Iris pigment epithelial cell (primary cell): Measurements from ENCODE around the gene FAM83C.
"Not testable (repeated sequence)": the region's sequence is repeated elsewhere in the genome, so short reads cannot be mapped to it uniquely, and the experiment has no call there.

Source experiments
- DNase-seq: peaks from one replicate; pipeline ENCODE4 v3.0.0-alpha.2; 2011; ENCODE audit warnings: low read depth

FAM83C gene

GRCh38 chr20:35264755-35265154 lies 27.5 kb downstream of the FAM83C start:
- DNase-seq = peak; percentile 47

GRCh38 chr20:35263532-35264341 lies 28.5 kb downstream of the FAM83C start:
- no peak for DNase-seq

DNA sequence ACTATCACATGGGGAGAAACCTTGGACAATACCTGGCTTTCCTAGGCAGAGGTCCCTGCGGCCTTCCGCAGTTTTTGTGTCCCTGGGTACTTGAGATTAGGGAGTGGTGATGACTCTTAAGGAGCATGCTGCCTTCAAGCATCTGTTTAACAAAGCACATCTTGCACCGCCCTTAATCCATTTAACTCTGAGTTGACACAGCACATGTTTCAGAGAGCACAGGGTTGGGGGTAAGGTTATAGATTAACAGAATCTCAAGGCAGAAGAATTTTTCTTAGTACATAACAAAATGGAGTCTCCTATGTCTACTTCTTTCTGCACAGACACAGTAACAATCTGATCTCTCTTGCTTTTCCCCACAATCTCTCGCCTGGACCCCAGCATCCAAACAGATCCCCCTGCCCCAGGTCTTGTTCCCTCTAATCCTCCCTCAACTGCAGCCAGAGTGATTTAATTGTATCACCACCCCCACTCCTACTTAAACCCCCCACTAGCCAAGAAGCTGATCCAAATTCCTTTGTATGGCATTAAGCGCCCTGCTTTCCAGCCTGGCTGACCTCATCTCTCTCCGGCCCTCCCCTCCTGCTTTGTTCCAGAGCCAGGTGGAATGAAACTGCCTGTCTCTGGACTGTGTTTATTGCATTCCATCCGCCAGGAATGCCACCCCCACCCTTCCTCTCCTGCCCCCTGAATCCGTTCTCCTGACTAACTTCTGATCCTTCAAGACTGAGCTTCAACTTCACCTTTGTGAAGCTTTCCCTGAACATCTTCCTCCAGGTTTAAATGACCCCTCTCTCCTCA lies 29.3 kb downstream of the FAM83C start:
- DNase-seq = peak; percentile 57

GRCh38 chr20:35262321-35262720 lies 29.9 kb downstream of the FAM83C start:
- DNase-seq = not testable (repeated sequence)

GRCh38 chr20:35260426-35260825 lies 31.8 kb downstream of the FAM83C start:
- no peak for DNase-seq

DNA sequence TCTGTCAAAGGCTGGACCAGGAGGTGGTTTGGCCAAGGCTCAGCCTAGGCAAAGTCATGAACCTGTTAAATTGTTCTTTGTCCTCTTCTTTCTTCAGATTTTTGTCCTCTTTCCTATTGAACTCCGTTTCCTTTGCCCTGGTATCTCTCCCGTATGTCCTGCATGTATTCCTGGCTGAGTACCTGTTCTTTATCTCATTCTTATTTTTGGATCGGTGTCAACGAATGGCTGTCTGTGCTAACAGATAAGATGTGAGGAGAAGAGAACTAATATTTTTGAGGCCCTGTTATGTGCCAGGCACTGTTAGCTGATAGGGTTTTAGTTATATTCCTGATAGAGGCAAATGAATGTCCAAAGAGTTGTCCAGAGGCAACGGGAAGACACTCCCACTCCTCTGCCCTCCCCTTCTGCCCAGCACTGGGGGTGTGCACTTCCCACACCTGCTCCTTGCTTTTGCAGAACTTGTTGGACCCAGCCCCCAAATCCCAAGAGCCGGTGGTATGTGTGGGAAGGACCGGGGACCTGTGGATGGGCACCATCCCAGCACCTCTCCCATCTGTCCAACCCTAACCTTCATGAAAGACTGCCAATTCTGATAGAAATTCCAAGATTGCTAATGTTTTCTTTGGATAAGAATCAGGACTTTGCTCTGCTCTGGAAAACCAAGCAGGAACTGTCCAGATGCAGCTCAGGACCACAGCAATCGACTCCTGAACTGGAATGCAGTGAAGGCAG lies 34.9 kb downstream of the FAM83C start:
- no peak for DNase-seq

GRCh38 chr20:35254448-35254999 lies 37.7 kb downstream of the FAM83C start:
- DNase-seq = no peak

DNA sequence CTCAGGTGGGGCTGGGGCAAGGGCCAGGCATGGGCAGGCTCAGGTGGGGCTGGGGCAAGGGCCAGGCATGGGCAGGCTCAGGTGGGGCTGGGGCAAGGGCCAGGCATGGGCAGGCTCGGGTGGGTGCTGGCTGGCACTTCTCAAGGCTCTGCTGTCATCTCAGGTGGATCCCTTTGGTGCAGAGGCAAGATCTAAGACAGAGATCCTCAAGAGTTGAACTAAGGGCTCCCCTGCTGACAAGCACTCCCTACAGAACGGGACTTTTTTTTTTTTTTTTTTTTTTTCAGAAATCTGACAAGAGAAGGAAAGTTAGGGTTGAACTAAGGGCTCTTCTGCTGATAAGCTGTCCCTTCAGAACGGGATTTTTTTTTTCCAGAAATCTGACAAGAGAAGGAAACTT lies 39.2 kb downstream of the FAM83C start:
- DNase-seq = no peak

DNA sequence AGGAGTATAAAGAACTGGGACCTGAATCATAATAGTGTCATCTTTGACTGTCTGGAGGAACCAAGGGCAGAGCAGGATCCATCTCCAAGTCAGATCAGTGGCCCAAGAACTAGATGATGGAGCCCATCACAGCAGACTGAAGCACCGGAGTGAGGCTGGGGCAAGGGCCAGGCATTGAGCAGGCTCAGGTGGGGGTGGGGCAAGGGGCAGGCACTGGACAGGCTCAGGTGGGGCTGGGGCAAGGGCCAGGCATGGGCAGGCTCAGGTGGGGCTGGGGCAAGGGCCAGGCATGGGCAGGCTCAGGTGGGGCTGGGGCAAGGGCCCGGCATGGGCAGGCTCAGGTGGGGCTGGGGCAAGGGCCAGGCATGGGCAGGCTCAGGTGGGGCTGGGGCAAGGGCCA lies 39.6 kb downstream of the FAM83C start:
- DNase-seq = not testable (repeated sequence)

DNA sequence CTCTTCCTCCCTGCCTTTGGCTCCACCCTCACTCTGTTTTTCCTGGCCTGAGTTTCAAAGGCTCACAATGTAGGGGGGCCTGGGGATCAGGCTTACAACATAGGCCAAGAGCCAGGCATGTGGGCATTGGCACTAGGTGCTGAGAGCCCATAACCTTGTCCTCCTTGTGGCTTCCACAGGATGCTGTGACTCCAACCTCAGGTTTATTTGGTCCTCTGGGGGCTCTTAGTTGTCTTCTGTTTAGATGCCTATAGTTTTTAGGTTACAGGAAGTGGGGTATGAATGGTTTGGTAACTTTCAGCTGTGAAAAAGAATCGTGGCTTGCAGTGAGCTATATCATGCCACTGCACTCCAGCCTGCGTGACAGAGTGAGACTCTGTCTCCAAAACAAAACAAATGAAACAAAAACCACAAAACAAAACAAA lies 40.2 kb downstream of the FAM83C start:
- DNase-seq = no peak

DNA sequence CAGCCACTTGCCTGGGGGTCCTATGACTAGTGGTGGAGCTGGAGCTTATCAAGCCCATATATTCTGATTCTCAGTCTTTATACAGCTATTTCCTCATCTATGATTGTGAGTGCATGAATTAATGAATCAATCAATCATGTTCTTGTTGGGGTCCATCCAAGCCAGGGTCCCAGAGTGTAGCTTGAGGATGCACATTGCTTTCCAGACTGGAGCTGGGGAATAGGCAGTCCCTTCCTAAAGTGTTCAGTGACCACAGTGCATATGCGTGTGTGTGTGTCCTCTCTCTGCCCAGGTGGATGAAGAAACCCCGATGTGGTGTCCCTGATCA lies 40.6 kb downstream of the FAM83C start:
- no peak for DNase-seq

GRCh38 chr20:35248641-35249475 lies 43.4 kb downstream of the FAM83C start:
- DNase-seq = no peak

DNA sequence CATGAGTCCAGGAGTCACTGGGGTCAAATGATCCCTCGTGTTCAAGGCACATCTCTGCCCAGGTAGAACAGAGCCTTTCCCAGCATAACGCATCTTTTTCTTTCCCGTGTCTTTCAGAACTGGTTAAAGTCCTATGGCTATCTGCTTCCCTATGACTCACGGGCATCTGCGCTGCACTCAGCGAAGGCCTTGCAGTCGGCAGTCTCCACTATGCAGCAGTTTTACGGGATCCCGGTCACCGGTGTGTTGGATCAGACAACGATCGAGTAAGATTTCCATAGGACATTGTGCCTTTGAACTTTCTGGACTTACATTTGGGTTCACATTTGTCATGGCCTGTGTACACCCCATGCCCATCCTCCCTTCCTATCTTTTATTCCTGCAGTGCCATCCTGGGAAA lies 45.5 kb downstream of the FAM83C start:
- DNase-seq = no peak

GRCh38 chr20:35243986-35244385 lies 48.2 kb downstream of the FAM83C start:
- DNase-seq = no peak

DNA sequence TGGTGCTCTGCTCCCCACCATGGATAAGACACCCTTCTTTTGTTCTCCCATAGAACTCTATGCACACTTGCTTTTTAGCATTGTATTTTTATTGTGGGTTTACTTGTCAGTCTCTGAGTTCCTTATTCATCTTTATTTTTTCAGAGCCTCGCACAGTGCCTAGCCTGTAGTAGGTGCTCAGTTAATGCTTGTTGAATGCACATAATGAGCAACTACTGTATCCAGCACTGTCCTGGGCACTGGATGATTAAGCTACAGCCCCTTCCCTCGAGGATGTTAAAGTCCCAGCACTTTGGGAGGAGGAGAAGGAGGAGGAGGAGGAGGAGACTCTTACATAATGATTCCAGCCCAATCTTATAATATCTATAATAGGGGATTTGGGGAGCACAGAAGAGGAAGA lies 48.9 kb downstream of the FAM83C start:
- DNase-seq = no peak

GRCh38 chr20:35240811-35241293 lies 51.4 kb downstream of the FAM83C start:
- no peak for DNase-seq

- no peak for DNase-seq
These were observed 52.0 kb downstream of the FAM83C start for GRCh38 chr20:35240083-35240810.

GRCh38 chr20:35238735-35239134 lies 53.5 kb downstream of the FAM83C start:
- no peak for DNase-seq

- DNase-seq = no peak
These were observed 54.1 kb downstream of the FAM83C start for GRCh38 chr20:35238170-35238569.

- no peak for DNase-seq
These were observed 54.7 kb downstream of the FAM83C start for GRCh38 chr20:35237486-35237885.

GRCh38 chr20:35235881-35236280 lies 56.3 kb downstream of the FAM83C start:
- no peak for DNase-seq
